Ovary (tissue), 3 donors: ENCODE results near the gene CRYBG1.

Source experiments
- POLR2A ChIP-seq: fragments of 450-650 bp; IDR thresholded peaks from one replicate; pipeline ENCODE4 v1.6.1; 2017; ENCODE audit warnings: antibody characterized with exemption, mild to moderate bottlenecking, moderate library complexity
- TF ChIP-seq, protein P1 (sequence below), 3 donors: fragments of 450-650 bp in 2 of 3; fragments of 200-600 bp in 1 of 3; IDR thresholded peaks; one replicate each; pipeline versions ENCODE4 v1.5.1 to v1.8.0; 2016 to 2022; ENCODE audit warnings: antibody characterized with exemption in 3 of 3, mild to moderate bottlenecking in 1 of 3
- donor health status: DM: no; HTN: no; CAD: no.

DNA sequence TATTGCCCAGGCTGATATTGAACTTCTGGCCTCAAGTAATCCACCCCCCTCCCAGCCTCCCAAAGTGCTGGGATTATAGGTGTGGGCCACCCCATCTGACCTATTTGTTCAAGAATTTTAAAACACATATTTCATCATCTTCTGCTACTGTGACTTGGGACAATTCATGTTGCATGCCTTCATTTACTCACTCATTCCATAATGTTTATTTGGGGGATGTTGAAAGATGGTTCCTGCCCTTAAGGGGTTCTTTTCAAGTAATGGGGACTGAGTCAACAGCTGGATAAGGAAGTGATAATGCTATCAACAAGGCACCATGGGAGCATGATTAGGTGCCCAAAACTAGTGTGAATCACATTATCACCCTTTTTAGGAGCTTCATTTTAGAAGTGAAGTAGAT lies 62.0 kb downstream of the CRYBG1 start:
- TF ChIP-seq, protein P1, sequence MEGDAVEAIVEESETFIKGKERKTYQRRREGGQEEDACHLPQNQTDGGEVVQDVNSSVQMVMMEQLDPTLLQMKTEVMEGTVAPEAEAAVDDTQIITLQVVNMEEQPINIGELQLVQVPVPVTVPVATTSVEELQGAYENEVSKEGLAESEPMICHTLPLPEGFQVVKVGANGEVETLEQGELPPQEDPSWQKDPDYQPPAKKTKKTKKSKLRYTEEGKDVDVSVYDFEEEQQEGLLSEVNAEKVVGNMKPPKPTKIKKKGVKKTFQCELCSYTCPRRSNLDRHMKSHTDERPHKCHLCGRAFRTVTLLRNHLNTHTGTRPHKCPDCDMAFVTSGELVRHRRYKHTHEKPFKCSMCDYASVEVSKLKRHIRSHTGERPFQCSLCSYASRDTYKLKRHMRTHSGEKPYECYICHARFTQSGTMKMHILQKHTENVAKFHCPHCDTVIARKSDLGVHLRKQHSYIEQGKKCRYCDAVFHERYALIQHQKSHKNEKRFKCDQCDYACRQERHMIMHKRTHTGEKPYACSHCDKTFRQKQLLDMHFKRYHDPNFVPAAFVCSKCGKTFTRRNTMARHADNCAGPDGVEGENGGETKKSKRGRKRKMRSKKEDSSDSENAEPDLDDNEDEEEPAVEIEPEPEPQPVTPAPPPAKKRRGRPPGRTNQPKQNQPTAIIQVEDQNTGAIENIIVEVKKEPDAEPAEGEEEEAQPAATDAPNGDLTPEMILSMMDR (IDR thresholded peaks at IDR 0.05) = no peak
- TF ChIP-seq POLR2A = no peak
